Endothelial cell of umbilical vein (primary cell): ENCODE data around the gene LYZL6. TPM values are rescaled to one million over a fixed set of nuclear protein-coding genes. Genes with fewer than 3 reads are reported as not detected.

Experiments
- BruUV-seq: library from RNA; stranded (reverse); fragments of 400-500 nt; replicated peaks from 2 replicates; lab custom pipeline; 2021; lab: Mats Ljungman, UMichigan
- CTCF ChIA-PET: fragments of 300-600, 350-600 bp; sonication (Branson Sonifier 250); formaldehyde crosslinking; loops from one replicate; lab custom pipeline; 2021; ENCODE audit warnings: antibody characterized with exemption, inconsistent platforms; lab: Charles Lee
- POLR2A ChIA-PET: fragments of 300-600, 350-600 bp; sonication (Branson Sonifier 250); formaldehyde crosslinking; loops from one replicate; lab custom pipeline; 2021; ENCODE audit warnings: antibody characterized with exemption, inconsistent platforms; lab: Charles Lee
- DNase-seq: peaks from one replicate; pipeline ENCODE4 v3.0.0-alpha.2; 2011; ENCODE audit warnings: low read depth, low spot score
- FAIRE-seq: peaks from 2 replicates; lab custom pipeline; 2011; peaks lifted over from hg19 to GRCh38; lab: Jason Lieb, UNC
- H2AFZ ChIP-seq: 2 replicates; pipeline ENCODE4 v1.6.0; 2012; ENCODE audit warnings: low read depth, low read length, control low read depth, inconsistent platforms
- H3K27ac ChIP-seq: 2 replicates; pipeline ENCODE4 v1.5.1; 2011; ENCODE audit warnings: low read depth, mild to moderate bottlenecking, control low read depth, low read length, moderate library complexity; ENCODE audit not compliant: insufficient read depth
- H3K27me3 ChIP-seq, 2 experiments: 2 replicates each; pipeline versions ENCODE4 v1.6.0 to v1.6.1; 2011; ENCODE audit warnings: low read length in 2 of 2, mixed read lengths in 1 of 2; ENCODE audit not compliant: control insufficient read depth in 2 of 2, insufficient read depth in 2 of 2
- H3K36me3 ChIP-seq, 2 experiments: 2 replicates in 1 of 2; 3 replicates in 1 of 2; pipeline ENCODE4 v1.5.1; 2011; ENCODE audit warnings: low read length in 2 of 2, mild to moderate bottlenecking in 1 of 2, moderate library complexity in 1 of 2; ENCODE audit not compliant: control insufficient read depth in 2 of 2, insufficient read depth in 2 of 2; ENCODE audit errors: extremely low read depth in 1 of 2
- H3K4me1 ChIP-seq: 3 replicates; pipeline ENCODE4 v1.5.1; 2011; ENCODE audit warnings: mild to moderate bottlenecking, low read length; ENCODE audit not compliant: control insufficient read depth, insufficient read depth; ENCODE audit errors: extremely low read depth
- H3K4me2 ChIP-seq: 2 replicates; pipeline ENCODE4 v1.6.1; 2011; ENCODE audit warnings: low read length, control low read depth, mixed read lengths; ENCODE audit not compliant: insufficient read depth
- H3K4me3 ChIP-seq, 3 experiments: fragments of 200-600 bp in 1 of 3; sonication (generic), shearing (Covaris generic) in 1 of 3; replicated peaks in 1 of 3; 2 replicates each; pipeline ENCODE4 v1.5.1; 2011 to 2016; ENCODE audit warnings: control low read depth in 3 of 3, low read length in 3 of 3, mild to moderate bottlenecking in 2 of 3, inconsistent platforms in 1 of 3, low read depth in 1 of 3, moderate library complexity in 1 of 3; ENCODE audit not compliant: insufficient read depth in 1 of 3
- H3K79me2 ChIP-seq: 2 replicates; pipeline ENCODE4 v1.6.0; 2012; ENCODE audit warnings: low read length, inconsistent platforms; ENCODE audit not compliant: control insufficient read depth, insufficient read depth
- H3K9ac ChIP-seq: replicated peaks from 2 replicates; pipeline ENCODE3; 2011; ENCODE audit warnings: low read length, control low read depth; ENCODE audit not compliant: insufficient read depth; ENCODE audit errors: extremely low read depth
- H3K9me1 ChIP-seq: replicated peaks from 3 replicates; pipeline ENCODE4 v1.6.0; 2011; ENCODE audit warnings: mild to moderate bottlenecking, low read length; ENCODE audit not compliant: control insufficient read depth, insufficient read depth; ENCODE audit errors: extremely low read depth
- H3K9me3 ChIP-seq: replicated peaks from 2 replicates; pipeline ENCODE4 v1.5.1; 2012; ENCODE audit warnings: low read length, inconsistent platforms; ENCODE audit not compliant: control insufficient read depth, insufficient read depth
- H4K20me1 ChIP-seq: replicated peaks from 2 replicates; pipeline ENCODE3; 2011; ENCODE audit warnings: mild to moderate bottlenecking, low read length; ENCODE audit not compliant: control insufficient read depth, insufficient read depth; ENCODE audit errors: extremely low read depth
- CTCF ChIP-seq, 2 donors: IDR thresholded peaks; 1 replicate in 1 of 2; 2 replicates in 1 of 2; pipeline ENCODE4 v1.5.1; 2011; ENCODE audit warnings: low read length in 2 of 2, mild to moderate bottlenecking in 2 of 2, moderate library complexity in 2 of 2, control low read depth in 1 of 2, inconsistent platforms in 1 of 2, low read depth in 1 of 2; ENCODE audit not compliant: insufficient read depth in 1 of 2; ENCODE audit errors: extremely low read depth in 1 of 2
- EZH2 ChIP-seq: IDR thresholded peaks from 2 replicates; pipeline ENCODE4 v1.6.1; 2012; ENCODE audit warnings: borderline replicate concordance, low read depth, mild to moderate bottlenecking, moderate library complexity, low read length, inconsistent platforms; ENCODE audit not compliant: severe bottlenecking
- FOS ChIP-seq: IDR thresholded peaks from 2 replicates; pipeline ENCODE4 v1.6.1; 2011; ENCODE audit warnings: mild to moderate bottlenecking, low read length, moderate library complexity, borderline replicate concordance; ENCODE audit not compliant: insufficient read depth
- GATA2 ChIP-seq: IDR thresholded peaks from 2 replicates; pipeline ENCODE4 v1.7.0; 2011; ENCODE audit warnings: low read depth, mild to moderate bottlenecking, moderate library complexity, mixed read lengths, low read length; ENCODE audit not compliant: insufficient read length, insufficient read depth
- JUN ChIP-seq: IDR thresholded peaks from 2 replicates; pipeline ENCODE4 v1.6.1; 2011; ENCODE audit warnings: borderline replicate concordance, low read depth; ENCODE audit not compliant: insufficient read length, insufficient read depth
- MAX ChIP-seq: IDR thresholded peaks from 2 replicates; pipeline ENCODE4 v1.6.1; 2011; ENCODE audit not compliant: insufficient read depth, insufficient read length
- MYC ChIP-seq: IDR thresholded peaks from one replicate; pipeline ENCODE4 v1.6.1; 2011; ENCODE audit warnings: mild to moderate bottlenecking, low read depth, low read length
- POLR2A ChIP-seq: IDR thresholded peaks from 2 replicates; pipeline ENCODE4 v1.6.1; 2012; ENCODE audit warnings: low read depth, mild to moderate bottlenecking, control low read depth, low read length
- POLR2AphosphoS5 ChIP-seq: IDR thresholded peaks from 2 replicates; pipeline ENCODE4 v1.6.1; 2012; ENCODE audit warnings: low read depth, mild to moderate bottlenecking, control low read depth, low read length, moderate library complexity; ENCODE audit not compliant: insufficient read depth
- dilution Hi-C: fragments of 300-500 bp; cut with MboI; formaldehyde crosslinking; loops from one replicate; pipeline ENCODE4 v1.15.0; 2019; ENCODE audit warnings: low sequenced_read_pairs; ENCODE audit not compliant: extremely low pct_ligation_motif_present
- intact Hi-C: fragments of 100-400 bp; cut with micrococcal nuclease; formaldehyde crosslinking; loops from one replicate; pipeline ENCODE4 v1.10.0; 2022
- polyA plus RNA-seq, 4 experiments: library from polyadenylated mRNA; depleted of rRNA in 3 of 4; stranded (reverse) in 3 of 4; unstranded in 1 of 4; fragments of >200 nt; gene quantifications; 2 replicates each; pipeline versions ENCODE4 v1.2.1 to v1.2.3, GENCODE V29; 2011 to 2012; ENCODE audit warnings: missing spikeins in 1 of 4
- total RNA-seq: library from RNA; stranded (reverse); gene quantifications from 2 replicates; pipeline ENCODE4 v1.2.3, GENCODE V29; 2021

LYZL6 gene
- total and polyA plus RNA-seq, 2 donors (not counting 3 experiments of a cell fraction or from before 2014, with no cell fraction given), result not detected

GRCh38 chr17:35984140-35984539, 40.6 kb upstream of the LYZL6 start:
- Histone ChIP-seq H3K9ac (no peak overlapping the region), H3K9me3 (no peaks in the 10 kb centered on the region), H3K79me2 (no peaks in the 10 kb centered on the region), H3K36me3 (peaks cover 0 to 4% of the 10 kb centered on the region in 2 experiments), H3K4me1 (peaks cover 30% of the 10 kb centered on the region), H3K9me1 (no peaks in the 10 kb centered on the region), H4K20me1 (no peaks in the 10 kb centered on the region), H2AFZ (no peak overlapping the region), H3K4me2 (no peak overlapping the region), H3K27ac (no peak overlapping the region), H3K27me3 (no peaks in the 10 kb centered on the region), H3K4me3 (no peak overlapping the region)
- no peak for DNase-seq
- intact Hi-C loops (no loop called here), dilution Hi-C loops (no loop called here)
- no peak for TF ChIP-seq FOS
- TF ChIP-seq POLR2A, result no peak
- no peak for TF ChIP-seq EZH2
- TF ChIP-seq MAX, result no peak
- no peak for TF ChIP-seq MYC
- TF ChIP-seq GATA2, result no peak
- TF ChIP-seq POLR2AphosphoS5, result no peak
- TF ChIP-seq CTCF (IDR thresholded peaks at IDR 0.05; ENCODE audit: extremely low read depth in 1 of 2, insufficient read depth in 1 of 2, low read depth in 1 of 2, low read length in 2 of 2), result no peak
- TF ChIP-seq JUN, result no peak
- FAIRE-seq, result no peak
- POLR2A ChIA-PET, result no interaction called here
- CTCF ChIA-PET, result interaction anchor here (4.9 kb wide), 1 partner anchor 15 kb away, joined by 21 read pairs; no protein-coding TSS in a partner anchor
- BruUV-seq, result no TSS peak
